ENCODE measurements around the gene TMEM132D. TPM values are rescaled to one million over a fixed set of nuclear protein-coding genes. Genes with fewer than 3 reads are reported as not detected.

Gene TMEM132D
- total and polyA plus RNA-seq, 4 donors: 0.06 to 0.20 (median 0.13) TPM

GRCh38 chr12:129604506-129604905 lies 299.3 kb downstream of the TMEM132D start:
- no peak for TF ChIP-seq CTCF (IDR thresholded peaks at IDR 0.05; ENCODE audit: control extremely low read depth, extremely low read depth)
- Histone ChIP-seq H3K9me3 (ENCODE audit: control insufficient read depth in 4 of 4, insufficient read depth in 3 of 4, low read length in 3 of 4) (peaks cover 0 to 2% (median under 1%) of the 10 kb centered on the region in 4 donors), H3K27me3 (ENCODE audit: control insufficient read depth in 3 of 3, insufficient read depth in 3 of 3, low read length in 2 of 3) (no peaks in the 10 kb centered on the region), H3K9ac (ENCODE audit: insufficient read depth in 1 of 2, low read length in 2 of 2) (no peak overlapping the region), H3K4me3 (no peak overlapping the region), H3K4me1 (ENCODE audit: control insufficient read depth in 5 of 5, insufficient read depth in 5 of 5, low read length in 5 of 5) (peaks cover 0 to 16% (median 2%) of the 10 kb centered on the region in 5 donors), H3K36me3 (ENCODE audit: control insufficient read depth in 4 of 4, insufficient read depth in 4 of 4, low read length in 4 of 4) (no peaks in the 10 kb centered on the region), H3K27ac (ENCODE audit: low read depth in 1 of 2, low read length in 1 of 2) (no peak overlapping the region)
- 64 to 78% methylated on average over 4 of the region's 4 CpGs for WGBS, 2 donors
- DNase-seq: no peak
- ATAC-seq (ENCODE audit: insufficient read depth, low FRiP score): no peak

- ATAC-seq (ENCODE audit: insufficient read depth, low FRiP score): no peak
- H3K27ac ChIP-seq (ENCODE audit: low read depth in 1 of 2, low read length in 1 of 2): no peak overlapping the region
- no peaks in the 10 kb centered on the region for H3K4me1 ChIP-seq (ENCODE audit: control insufficient read depth in 5 of 5, insufficient read depth in 5 of 5, low read length in 5 of 5)
- H3K9ac ChIP-seq (ENCODE audit: insufficient read depth in 1 of 2, low read length in 2 of 2): no peak overlapping the region
- H3K36me3 ChIP-seq (ENCODE audit: control insufficient read depth in 4 of 4, insufficient read depth in 4 of 4, low read length in 4 of 4): no peaks in the 10 kb centered on the region
- peaks cover 0 to 2% (median 0%) of the 10 kb centered on the region in 4 donors for H3K9me3 ChIP-seq (ENCODE audit: control insufficient read depth in 4 of 4, insufficient read depth in 3 of 4, low read length in 3 of 4)
- 56 to 82% methylated on average over 1 of the region's 1 CpG for WGBS, 2 donors
- no peak for TF ChIP-seq CTCF (IDR thresholded peaks at IDR 0.05; ENCODE audit: control extremely low read depth, extremely low read depth)
- H3K27me3 ChIP-seq (ENCODE audit: control insufficient read depth in 3 of 3, insufficient read depth in 3 of 3, low read length in 2 of 3): no peaks in the 10 kb centered on the region
- DNase-seq: no peak
- H3K4me3 ChIP-seq: no peak overlapping the region
Measured at GRCh38 chr12:129599406-129599805, 304.4 kb downstream of the TMEM132D start.

GRCh38 chr12:129594098-129594497 lies 309.7 kb downstream of the TMEM132D start:
- ATAC-seq (ENCODE audit: insufficient read depth, low FRiP score): no peak
- 67 to 84% methylated on average over 6 of the region's 6 CpGs for WGBS, 2 donors

More at GRCh38 chr12:129594098-129594497, 309.7 kb downstream of the TMEM132D start:
- Histone ChIP-seq H3K4me3 (no peak overlapping the region), H3K9ac (ENCODE audit: insufficient read depth in 1 of 2, low read length in 2 of 2) (no peak overlapping the region), H3K9me3 (ENCODE audit: control insufficient read depth in 4 of 4, insufficient read depth in 3 of 4, low read length in 3 of 4) (no peaks in the 10 kb centered on the region), H3K36me3 (ENCODE audit: control insufficient read depth in 4 of 4, insufficient read depth in 4 of 4, low read length in 4 of 4) (no peaks in the 10 kb centered on the region), H3K27me3 (ENCODE audit: control insufficient read depth in 3 of 3, insufficient read depth in 3 of 3, low read length in 2 of 3) (peaks cover 0 to 3% (median 0%) of the 10 kb centered on the region in 3 donors), H3K4me1 (ENCODE audit: control insufficient read depth in 5 of 5, insufficient read depth in 5 of 5, low read length in 5 of 5) (no peaks in the 10 kb centered on the region), H3K27ac (ENCODE audit: low read depth in 1 of 2, low read length in 1 of 2) (no peak overlapping the region)
- no peak for DNase-seq
- TF ChIP-seq CTCF (IDR thresholded peaks at IDR 0.05; ENCODE audit: control extremely low read depth, extremely low read depth): no peak
